WTC11 (cell line): ENCODE data around the gene SEC22C. TPM values are rescaled to one million over a fixed set of nuclear protein-coding genes. Genes with fewer than 3 reads are reported as not detected.

Experiments
- ATAC-seq: fragments of 200-7000 bp; cut with Tn5 transposase; 2 replicates; pipeline ENCODE4 v1.10.0; 2021; ENCODE audit warnings: mild to moderate bottlenecking, moderate library complexity
- CTCF ChIA-PET: fragments of 300-600 bp; sonication (Branson Sonifier 250); formaldehyde crosslinking; loops from one replicate; lab custom pipeline; 2021; ENCODE audit warnings: antibody characterized with exemption; lab: Charles Lee
- POLR2A ChIA-PET: fragments of 350-600 bp; sonication (Branson Sonifier 250); formaldehyde crosslinking; loops from one replicate; lab custom pipeline; 2021; ENCODE audit warnings: antibody characterized with exemption; lab: Charles Lee
- DNase-seq: peaks from one replicate; pipeline ENCODE4 v3.0.0; 2021; ENCODE audit warnings: low spot score
- H3K27ac Mint-ChIP-seq: 2 replicates; pipeline ENCODE4 v1.8.0; 2021; ENCODE audit warnings: mixed read lengths
- H3K27me3 Mint-ChIP-seq: 2 replicates; pipeline ENCODE4 v1.8.0; 2021; ENCODE audit warnings: low read depth, mild to moderate bottlenecking, moderate library complexity, mixed read lengths
- H3K36me3 Mint-ChIP-seq: 2 replicates; pipeline ENCODE4 v1.8.0; 2021; ENCODE audit warnings: mixed read lengths
- H3K4me1 Mint-ChIP-seq: 2 replicates; pipeline ENCODE4 v1.8.0; 2022; ENCODE audit warnings: mixed read lengths
- H3K4me3 Mint-ChIP-seq: 2 replicates; pipeline ENCODE4 v1.8.0; 2021; ENCODE audit warnings: mild to moderate bottlenecking, moderate library complexity, mixed read lengths
- H3K9me3 Mint-ChIP-seq: 2 replicates; pipeline ENCODE4 v1.8.0; 2021; ENCODE audit warnings: mixed read lengths
- ATF6 ChIP-seq: sonication (generic); formaldehyde crosslinking; IDR thresholded peaks from 2 replicates; pipeline ENCODE4 v1.8.1; 2023; ENCODE audit warnings: mild to moderate bottlenecking, missing genetic modification reagents
- E2F1 ChIP-seq: sonication (generic); formaldehyde crosslinking; IDR thresholded peaks from 2 replicates; pipeline ENCODE4 v1.8.0; 2022; ENCODE audit warnings: mild to moderate bottlenecking, missing genetic modification reagents
- EMX1 ChIP-seq: fragments of 250-450 bp; sonication (Bioruptor Pico); IDR thresholded peaks from 2 replicates; pipeline ENCODE4 v1.8.0; 2021; ENCODE audit warnings: mild to moderate bottlenecking
- IRF1 ChIP-seq: sonication (generic); formaldehyde crosslinking; IDR thresholded peaks from 2 replicates; pipeline ENCODE4 v1.8.0; 2023; ENCODE audit warnings: missing genetic modification reagents
- NR2C2 ChIP-seq: sonication (generic); formaldehyde crosslinking; IDR thresholded peaks from 2 replicates; pipeline ENCODE4 v1.8.0; 2022; ENCODE audit warnings: mild to moderate bottlenecking, missing genetic modification reagents
- RORB ChIP-seq: fragments of 250-450 bp; sonication (Bioruptor Pico); IDR thresholded peaks from 2 replicates; pipeline ENCODE4 v1.9.0; 2021; ENCODE audit warnings: mild to moderate bottlenecking
- TEAD1 ChIP-seq: sonication (generic); formaldehyde crosslinking; IDR thresholded peaks from 2 replicates; pipeline ENCODE4 v1.8.0; 2022; ENCODE audit warnings: mild to moderate bottlenecking, missing genetic modification reagents
- ZNF138 ChIP-seq: sonication (generic); formaldehyde crosslinking; conservative IDR thresholded peaks from 2 replicates; pipeline ENCODE4 v1.8.1; 2022; ENCODE audit warnings: mild to moderate bottlenecking, moderate library complexity, missing genetic modification reagents
- ZNF317 ChIP-seq: sonication (generic); formaldehyde crosslinking; IDR thresholded peaks from 2 replicates; pipeline ENCODE4 v1.8.1; 2023; ENCODE audit warnings: low read depth, mild to moderate bottlenecking, moderate library complexity, missing genetic modification reagents, borderline replicate concordance
- ZNF425 ChIP-seq: fragments of 250-450 bp; sonication (Bioruptor Pico); conservative IDR thresholded peaks from 2 replicates; pipeline ENCODE4 v1.9.0; 2021; ENCODE audit warnings: mild to moderate bottlenecking
- ZNF512 ChIP-seq: sonication (generic); formaldehyde crosslinking; IDR thresholded peaks from 2 replicates; pipeline ENCODE4 v1.8.1; 2022; ENCODE audit warnings: missing genetic modification reagents, borderline replicate concordance
- total RNA-seq: library from RNA; stranded (reverse); gene quantifications from 3 replicates; pipeline ENCODE4 v1.2.3, GENCODE V29; 2021

SEC22C gene
- total RNA-seq, 1 experiment from 2014 or later = 37.0 TPM

GRCh38 chr3:42552830-42553229, 28.9 kb downstream of the SEC22C start:
- Mint-ChIP-seq H3K27ac (no peak overlapping the region), H3K4me3 (no peak overlapping the region), H3K4me1 (no peaks in the 10 kb centered on the region), H3K36me3 (peaks cover 53% of the 10 kb centered on the region), H3K9me3 (no peaks in the 10 kb centered on the region), H3K27me3 (no peaks in the 10 kb centered on the region)
- ChIA-PET CTCF (no interaction called here), POLR2A (no interaction called here)
- no peak for ATAC-seq
- TF ChIP-seq EMX1 (CRISPR knock-in tag) (no peak), NR2C2 (CRISPR knock-in tag) (no peak), ATF6 (CRISPR knock-in tag) (no peak), ZNF425 (CRISPR knock-in tag) (no peak), RORB (no peak), ZNF317 (CRISPR knock-in tag) (no peak)
- DNase-seq = no peak

- H3K27me3 Mint-ChIP-seq = no peaks in the 10 kb centered on the region
- H3K9me3 Mint-ChIP-seq = no peaks in the 10 kb centered on the region
These were observed 31.5 kb downstream of the SEC22C start for GRCh38 chr3:42550250-42550649.

More at GRCh38 chr3:42550250-42550649, 31.5 kb downstream of the SEC22C start:
- POLR2A ChIA-PET = interaction anchor here (0.6 kb wide), 1 partner anchor 1946 kb away, joined by 3 read pairs; no protein-coding TSS in a partner anchor
- TF ChIP-seq ZNF512 (no peak), IRF1 (CRISPR knock-in tag) (no peak), TEAD1 (no peak), E2F1 (no peak), ZNF138 (CRISPR knock-in tag) (no peak), NR2C2 (CRISPR knock-in tag) (no peak)
- no peak for DNase-seq
- CTCF ChIA-PET = interaction anchor here (1.0 to 6.0 kb wide), 6 partner anchors 9 to 320 kb away, joined by 3 to 42 read pairs (median 10); partner anchors contain the start of gene VIPR1
- H3K27ac Mint-ChIP-seq = no peak overlapping the region
- no peak for ATAC-seq
- H3K4me3 Mint-ChIP-seq = no peak overlapping the region
- peaks cover 29% of the 10 kb centered on the region for H3K36me3 Mint-ChIP-seq
- peaks cover 3% of the 10 kb centered on the region; the same call in 1 of the 2 replicates for H3K4me1 Mint-ChIP-seq
